ENCODE data around the gene RCBTB2. TPM values are rescaled to one million over a fixed set of nuclear protein-coding genes. Genes with fewer than 3 reads are reported as not detected.
A peak's percentile ranks its signal among the peaks of the same experiment; 100 is the strongest.

RCBTB2 gene
- total RNA-seq, 2 experiments from 2014 or later: 6.1 to 6.5 TPM

GRCh38 chr13:48505012-48505411 is 27.9 kb downstream of the RCBTB2 start:
- intact Hi-C loops (cut with DNase I, micrococcal nuclease): loop anchor here in 1 of 2 experiments (1.0 to 2.0 kb wide), 4 partner anchors 13 to 94 kb away; no protein-coding TSS in a partner anchor
- no peak overlapping the region for H3K4me3 ChIP-seq (ENCODE audit: low read length)
- Mint-ChIP-seq H3K4me3 (peak overlapping the region; percentile 54), H3K36me3 (ENCODE audit: low read depth) (no peaks in the 10 kb centered on the region), H3K27ac (peak overlapping the region; percentile 91), H3K9me3 (no peaks in the 10 kb centered on the region), H3K4me1 (ENCODE audit: low read depth) (peaks cover 50% of the 10 kb centered on the region), H3K27me3 (no peaks in the 10 kb centered on the region)
- no peak for ATAC-seq (ENCODE audit: poor library complexity)
- no peaks in the 10 kb centered on the region for H3K9me3 ChIP-seq (ENCODE audit: control insufficient read depth in 1 of 2, insufficient read depth in 1 of 2, low read length in 2 of 2)
- DNase-seq: peak in 4 of 14 experiments; percentile 44 to 75 (median 68)
- peak overlapping the region in 1 of 2 donors; percentile 52 for H3K27ac ChIP-seq (ENCODE audit: low read depth in 1 of 2, low read length in 2 of 2)
- TF ChIP-seq, protein P1, sequence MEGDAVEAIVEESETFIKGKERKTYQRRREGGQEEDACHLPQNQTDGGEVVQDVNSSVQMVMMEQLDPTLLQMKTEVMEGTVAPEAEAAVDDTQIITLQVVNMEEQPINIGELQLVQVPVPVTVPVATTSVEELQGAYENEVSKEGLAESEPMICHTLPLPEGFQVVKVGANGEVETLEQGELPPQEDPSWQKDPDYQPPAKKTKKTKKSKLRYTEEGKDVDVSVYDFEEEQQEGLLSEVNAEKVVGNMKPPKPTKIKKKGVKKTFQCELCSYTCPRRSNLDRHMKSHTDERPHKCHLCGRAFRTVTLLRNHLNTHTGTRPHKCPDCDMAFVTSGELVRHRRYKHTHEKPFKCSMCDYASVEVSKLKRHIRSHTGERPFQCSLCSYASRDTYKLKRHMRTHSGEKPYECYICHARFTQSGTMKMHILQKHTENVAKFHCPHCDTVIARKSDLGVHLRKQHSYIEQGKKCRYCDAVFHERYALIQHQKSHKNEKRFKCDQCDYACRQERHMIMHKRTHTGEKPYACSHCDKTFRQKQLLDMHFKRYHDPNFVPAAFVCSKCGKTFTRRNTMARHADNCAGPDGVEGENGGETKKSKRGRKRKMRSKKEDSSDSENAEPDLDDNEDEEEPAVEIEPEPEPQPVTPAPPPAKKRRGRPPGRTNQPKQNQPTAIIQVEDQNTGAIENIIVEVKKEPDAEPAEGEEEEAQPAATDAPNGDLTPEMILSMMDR (IDR thresholded peaks at IDR 0.05): no peak
- POLR2A ChIA-PET: interaction anchor here (0.8 to 4.2 kb wide), 18 partner anchors 10 to 467 kb away, joined by 3 to 132 read pairs (median 8); partner anchors contain the start of genes LPAR6, NUDT15 and RCBTB2
- peaks cover 47% of the 10 kb centered on the region for H3K4me1 ChIP-seq (ENCODE audit: insufficient read depth, low read length)
- H3K27me3 ChIP-seq (ENCODE audit: control insufficient read depth in 1 of 2, insufficient read depth in 2 of 2, low read length in 2 of 2): no peaks in the 10 kb centered on the region
- H3K36me3 ChIP-seq (ENCODE audit: insufficient read depth, low read length): no peaks in the 10 kb centered on the region
- CTCF ChIA-PET: interaction anchor here (0.6 to 1.6 kb wide), 4 partner anchors 26 to 75 kb away, joined by 3 to 5 read pairs (median 4); no protein-coding TSS in a partner anchor

DNA sequence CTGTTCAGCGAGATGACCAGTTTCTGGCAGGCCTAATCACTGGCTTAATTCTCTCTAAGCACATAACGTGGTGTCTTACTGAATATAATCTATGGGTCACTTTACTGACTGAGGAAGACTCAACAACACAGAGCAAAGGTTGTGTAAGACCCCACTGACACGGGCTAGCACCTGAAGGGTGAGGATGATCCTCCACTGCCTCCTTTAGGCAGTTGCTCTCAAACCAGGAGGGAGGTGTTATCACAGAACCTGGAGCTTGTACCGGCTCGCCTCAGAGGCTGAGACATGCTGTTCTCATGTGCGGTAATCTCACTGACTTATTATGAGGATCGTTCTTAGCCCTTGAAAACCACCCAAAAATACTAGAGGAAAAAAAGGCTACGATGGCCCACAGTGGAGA is 28.3 kb downstream of the RCBTB2 start:
- intact Hi-C loops (cut with DNase I, micrococcal nuclease): loop anchor here (1.0 to 5.0 kb wide), 5 partner anchors 12 to 94 kb away; no protein-coding TSS in a partner anchor
- Mint-ChIP-seq H3K9me3 (no peaks in the 10 kb centered on the region), H3K4me1 (ENCODE audit: low read depth) (peaks cover 47% of the 10 kb centered on the region), H3K27me3 (no peaks in the 10 kb centered on the region), H3K27ac (peak overlapping the region; percentile 91), H3K4me3 (peak overlapping the region; percentile 31), H3K36me3 (ENCODE audit: low read depth) (no peaks in the 10 kb centered on the region)
- TF ChIP-seq, protein P1 (IDR thresholded peaks at IDR 0.05): no peak
- H3K36me3 ChIP-seq (ENCODE audit: insufficient read depth, low read length): no peaks in the 10 kb centered on the region
- H3K4me3 ChIP-seq (ENCODE audit: low read length): no peak overlapping the region
- no peaks in the 10 kb centered on the region for H3K27me3 ChIP-seq (ENCODE audit: control insufficient read depth in 1 of 2, insufficient read depth in 2 of 2, low read length in 2 of 2)
- no peaks in the 10 kb centered on the region for H3K9me3 ChIP-seq (ENCODE audit: control insufficient read depth in 1 of 2, insufficient read depth in 1 of 2, low read length in 2 of 2)
- ATAC-seq (ENCODE audit: poor library complexity): no peak
- H3K4me1 ChIP-seq (ENCODE audit: insufficient read depth, low read length): peaks cover 47% of the 10 kb centered on the region
- CTCF ChIA-PET: interaction anchor here (0.6 to 1.6 kb wide), 4 partner anchors 27 to 75 kb away, joined by 3 to 5 read pairs (median 4); no protein-coding TSS in a partner anchor
- H3K27ac ChIP-seq (ENCODE audit: low read depth in 1 of 2, low read length in 2 of 2): no peak overlapping the region
- POLR2A ChIA-PET: interaction anchor here (0.8 to 4.2 kb wide), 9 partner anchors 9 to 467 kb away, joined by 4 to 132 read pairs (median 11); partner anchors contain the start of genes LPAR6, NUDT15 and RCBTB2
- DNase-seq: peak in 2 of 14 experiments; percentile 26 to 36

DNA sequence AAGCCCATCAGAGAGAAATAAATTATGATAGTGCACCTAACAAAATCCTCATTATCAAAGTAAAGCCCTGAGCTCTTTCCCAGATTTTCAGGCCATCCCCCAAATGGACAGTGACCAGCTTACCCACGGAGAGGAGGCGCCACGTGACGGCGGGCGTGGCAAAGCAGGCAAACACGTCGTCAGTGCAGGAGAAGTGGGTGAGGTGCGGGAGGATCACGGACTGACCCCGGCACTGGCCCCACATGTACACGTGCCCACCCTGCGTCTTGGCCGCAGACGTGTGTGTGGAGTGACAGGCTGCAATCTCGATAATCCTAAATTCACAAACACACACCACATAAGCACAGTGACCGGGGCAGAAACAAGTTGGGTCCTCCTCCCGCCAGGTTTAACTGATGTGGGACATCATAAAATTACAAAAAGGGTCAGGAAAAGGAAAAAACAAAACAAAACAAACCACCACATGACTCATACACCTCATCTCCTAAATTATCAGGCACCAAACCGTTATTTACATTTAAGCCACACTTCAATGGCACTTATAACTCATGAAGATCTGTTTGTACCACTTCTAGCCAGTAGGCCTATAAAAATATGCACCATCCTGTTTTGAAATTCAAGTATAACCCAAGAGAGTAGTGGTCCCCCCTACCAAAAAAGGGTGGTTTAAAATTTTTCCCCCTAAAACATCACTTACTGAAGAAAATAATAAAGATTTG is 30.1 kb downstream of the RCBTB2 start:
- peaks cover 0 to 2% of the 10 kb centered on the region in 2 experiments for H3K9me3 ChIP-seq (ENCODE audit: control insufficient read depth in 1 of 2, insufficient read depth in 1 of 2, low read length in 2 of 2)
- peaks cover 49% of the 10 kb centered on the region for H3K4me1 ChIP-seq (ENCODE audit: insufficient read depth, low read length)
- no peak overlapping the region for H3K27ac ChIP-seq (ENCODE audit: low read depth in 1 of 2, low read length in 2 of 2)
- Mint-ChIP-seq H3K36me3 (ENCODE audit: low read depth) (no peaks in the 10 kb centered on the region), H3K27ac (peak overlapping the region; percentile 91), H3K27me3 (no peaks in the 10 kb centered on the region), H3K9me3 (no peaks in the 10 kb centered on the region), H3K4me1 (ENCODE audit: low read depth) (peaks cover 58% of the 10 kb centered on the region), H3K4me3 (no peak overlapping the region)
- DNase-seq (no peak), ATAC-seq (ENCODE audit: poor library complexity) (no peak)
- no peaks in the 10 kb centered on the region for H3K27me3 ChIP-seq (ENCODE audit: control insufficient read depth in 1 of 2, insufficient read depth in 2 of 2, low read length in 2 of 2)
- intact Hi-C loops (cut with DNase I, micrococcal nuclease): loop anchor here in 1 of 2 experiments (5.0 kb wide), 1 partner anchor 65 kb away; no protein-coding TSS in a partner anchor
- CTCF ChIA-PET: no interaction called here
- H3K4me3 ChIP-seq (ENCODE audit: low read length): no peak overlapping the region
- H3K36me3 ChIP-seq (ENCODE audit: insufficient read depth, low read length): no peaks in the 10 kb centered on the region
- POLR2A ChIA-PET: interaction anchor here (0.9 kb wide), 1 partner anchor 10 kb away, joined by 3 read pairs; no protein-coding TSS in a partner anchor
- TF ChIP-seq, protein P1 (IDR thresholded peaks at IDR 0.05): no peak
